ENCODE results near the gene CDC42BPA. TPM values are rescaled to one million over a fixed set of nuclear protein-coding genes. Genes with fewer than 3 reads are reported as not detected.
A peak's percentile ranks its signal among the peaks of the same experiment; 100 is the strongest.

The CDC42BPA gene
- total and polyA plus RNA-seq, 2 donors (not counting 1 experiment from before 2014, with no cell fraction given), result 26.4 to 77.1 TPM

DNA sequence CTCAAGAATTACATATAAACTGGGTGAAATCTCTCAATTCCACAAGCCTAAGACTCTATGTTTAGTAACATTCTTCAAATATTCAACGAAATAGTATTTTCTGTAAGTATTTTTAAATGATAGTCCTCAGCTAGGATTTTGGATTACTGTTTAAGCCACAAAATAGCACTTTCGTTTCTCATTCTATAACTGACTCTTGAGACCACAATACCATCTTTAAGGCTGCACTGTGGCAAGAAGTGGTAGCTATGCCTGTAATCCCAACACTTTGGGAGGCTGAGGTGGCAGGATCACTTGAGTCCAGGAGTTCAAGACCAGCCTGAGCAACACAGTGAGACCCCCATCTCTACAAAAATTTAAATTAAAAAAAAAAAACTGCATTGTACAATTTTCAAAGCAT, 126.7 kb downstream of the CDC42BPA start:
- no peaks in the 10 kb centered on the region for H4K20me1 ChIP-seq (ENCODE audit: control insufficient read depth, extremely low read depth, insufficient read depth, low read length)
- DNase-seq (ENCODE audit: low read depth in 2 of 2), result no peak
- peaks cover 2% of the 10 kb centered on the region for H3K4me1 ChIP-seq (ENCODE audit: control insufficient read depth, extremely low read depth, insufficient read depth, low read length)
- H2AFZ ChIP-seq (ENCODE audit: low read length), result no peak overlapping the region
- peak overlapping the region; percentile 37 for H3K27ac ChIP-seq (ENCODE audit: insufficient read depth, low read length)
- no peaks in the 10 kb centered on the region for H3K9me3 ChIP-seq (ENCODE audit: control insufficient read depth, insufficient read depth, low read depth, low read length)
- H3K4me3 ChIP-seq (replicated peaks in 1 of 4; ENCODE audit: control extremely low read depth in 1 of 4, insufficient read depth in 1 of 4, low read depth in 3 of 4, low read length in 4 of 4), result no peak overlapping the region
- H3K36me3 ChIP-seq (ENCODE audit: control insufficient read depth, insufficient read depth, low read length), result no peaks in the 10 kb centered on the region
- peaks cover 3% of the 10 kb centered on the region for H3K79me2 ChIP-seq (ENCODE audit: control insufficient read depth, insufficient read depth, low read length)
- no peak for TF ChIP-seq EZH2 (IDR thresholded peaks at IDR 0.05; ENCODE audit: low read length, missing control alignments)
- TF ChIP-seq, protein P1, sequence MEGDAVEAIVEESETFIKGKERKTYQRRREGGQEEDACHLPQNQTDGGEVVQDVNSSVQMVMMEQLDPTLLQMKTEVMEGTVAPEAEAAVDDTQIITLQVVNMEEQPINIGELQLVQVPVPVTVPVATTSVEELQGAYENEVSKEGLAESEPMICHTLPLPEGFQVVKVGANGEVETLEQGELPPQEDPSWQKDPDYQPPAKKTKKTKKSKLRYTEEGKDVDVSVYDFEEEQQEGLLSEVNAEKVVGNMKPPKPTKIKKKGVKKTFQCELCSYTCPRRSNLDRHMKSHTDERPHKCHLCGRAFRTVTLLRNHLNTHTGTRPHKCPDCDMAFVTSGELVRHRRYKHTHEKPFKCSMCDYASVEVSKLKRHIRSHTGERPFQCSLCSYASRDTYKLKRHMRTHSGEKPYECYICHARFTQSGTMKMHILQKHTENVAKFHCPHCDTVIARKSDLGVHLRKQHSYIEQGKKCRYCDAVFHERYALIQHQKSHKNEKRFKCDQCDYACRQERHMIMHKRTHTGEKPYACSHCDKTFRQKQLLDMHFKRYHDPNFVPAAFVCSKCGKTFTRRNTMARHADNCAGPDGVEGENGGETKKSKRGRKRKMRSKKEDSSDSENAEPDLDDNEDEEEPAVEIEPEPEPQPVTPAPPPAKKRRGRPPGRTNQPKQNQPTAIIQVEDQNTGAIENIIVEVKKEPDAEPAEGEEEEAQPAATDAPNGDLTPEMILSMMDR (conservative IDR thresholded peaks at IDR 0.05 in 1 of 2, IDR thresholded peaks at IDR 0.05 in 1 of 2; ENCODE audit: low read depth in 1 of 2, low read length in 2 of 2), result no peak
- peak overlapping the region; percentile 78 for H3K4me2 ChIP-seq (ENCODE audit: extremely low read depth, insufficient read depth, low read length)
- H3K9ac ChIP-seq (ENCODE audit: insufficient read depth, low read length), result no peak overlapping the region
- no peaks in the 10 kb centered on the region for H3K27me3 ChIP-seq (ENCODE audit: control insufficient read depth, insufficient read depth, low read length)

DNA sequence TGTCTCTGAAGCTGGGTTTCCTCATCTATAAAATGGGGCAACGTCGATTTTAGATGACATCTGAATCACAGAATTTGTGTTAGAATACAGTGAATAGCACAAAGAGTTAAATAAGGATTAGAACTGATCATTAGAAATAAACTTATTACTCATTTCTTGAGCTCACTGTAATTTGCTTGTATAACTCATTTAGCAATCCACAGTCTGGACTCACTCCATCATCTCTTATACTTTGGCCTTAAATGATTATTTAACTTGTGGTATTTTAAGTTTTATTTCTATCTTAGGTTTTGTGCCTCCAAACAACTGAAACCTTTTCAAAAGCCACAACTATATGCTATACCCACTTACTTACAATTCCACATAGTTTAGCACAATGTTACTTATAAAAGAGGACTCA, 128.0 kb downstream of the CDC42BPA start:
- TF ChIP-seq, protein P1 (conservative IDR thresholded peaks at IDR 0.05 in 1 of 2, IDR thresholded peaks at IDR 0.05 in 1 of 2; ENCODE audit: low read depth in 1 of 2, low read length in 2 of 2), result no peak
- no peak for TF ChIP-seq EZH2 (IDR thresholded peaks at IDR 0.05; ENCODE audit: low read length, missing control alignments)
- H3K27me3 ChIP-seq (ENCODE audit: control insufficient read depth, insufficient read depth, low read length), result no peaks in the 10 kb centered on the region
- no peak overlapping the region for H3K9ac ChIP-seq (ENCODE audit: insufficient read depth, low read length)
- H4K20me1 ChIP-seq (ENCODE audit: control insufficient read depth, extremely low read depth, insufficient read depth, low read length), result no peaks in the 10 kb centered on the region
- H3K36me3 ChIP-seq (ENCODE audit: control insufficient read depth, insufficient read depth, low read length), result no peaks in the 10 kb centered on the region
- H3K4me1 ChIP-seq (ENCODE audit: control insufficient read depth, extremely low read depth, insufficient read depth, low read length), result peaks cover 2% of the 10 kb centered on the region
- DNase-seq (ENCODE audit: low read depth in 2 of 2), result peak in 1 of 2 donors; percentile 45
- H2AFZ ChIP-seq (ENCODE audit: low read length), result no peak overlapping the region
- no peak overlapping the region for H3K4me2 ChIP-seq (ENCODE audit: extremely low read depth, insufficient read depth, low read length)
- no peaks in the 10 kb centered on the region for H3K9me3 ChIP-seq (ENCODE audit: control insufficient read depth, insufficient read depth, low read depth, low read length)
- H3K27ac ChIP-seq (ENCODE audit: insufficient read depth, low read length), result no peak overlapping the region
- H3K4me3 ChIP-seq (replicated peaks in 1 of 4; ENCODE audit: control extremely low read depth in 1 of 4, insufficient read depth in 1 of 4, low read depth in 3 of 4, low read length in 4 of 4), result no peak overlapping the region
- peaks cover 3% of the 10 kb centered on the region for H3K79me2 ChIP-seq (ENCODE audit: control insufficient read depth, insufficient read depth, low read length)

DNA sequence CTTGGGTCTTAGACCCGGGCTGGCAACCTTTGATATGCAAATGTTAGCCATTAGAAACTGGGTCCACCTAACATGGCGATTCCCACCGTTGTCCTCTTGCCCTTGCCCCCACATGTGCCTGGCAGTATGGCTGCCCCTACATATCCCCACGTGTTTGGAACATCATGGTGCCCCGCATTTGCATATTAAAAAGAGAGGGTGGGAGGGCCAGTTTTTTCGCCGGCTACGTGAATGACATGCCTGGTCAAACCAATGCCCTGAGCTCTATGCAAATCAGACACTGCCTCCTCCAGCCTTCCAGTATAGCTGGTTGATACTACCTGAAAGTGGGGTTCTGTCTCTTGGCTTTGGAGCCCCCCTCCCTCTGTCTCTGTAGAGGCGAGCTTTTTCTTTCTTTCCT, 133.0 kb downstream of the CDC42BPA start:
- H3K4me2 ChIP-seq (ENCODE audit: extremely low read depth, insufficient read depth, low read length), result no peak overlapping the region
- no peak overlapping the region for H3K4me3 ChIP-seq (replicated peaks in 1 of 4; ENCODE audit: control extremely low read depth in 1 of 4, insufficient read depth in 1 of 4, low read depth in 3 of 4, low read length in 4 of 4)
- DNase-seq (ENCODE audit: low read depth in 2 of 2), result no peak
- no peaks in the 10 kb centered on the region for H4K20me1 ChIP-seq (ENCODE audit: control insufficient read depth, extremely low read depth, insufficient read depth, low read length)
- TF ChIP-seq, protein P1 (conservative IDR thresholded peaks at IDR 0.05 in 1 of 2, IDR thresholded peaks at IDR 0.05 in 1 of 2; ENCODE audit: low read depth in 1 of 2, low read length in 2 of 2), result no peak
- TF ChIP-seq EZH2 (IDR thresholded peaks at IDR 0.05; ENCODE audit: low read length, missing control alignments), result no peak
- no peak overlapping the region for H3K27ac ChIP-seq (ENCODE audit: insufficient read depth, low read length)
- no peaks in the 10 kb centered on the region for H3K9me3 ChIP-seq (ENCODE audit: control insufficient read depth, insufficient read depth, low read depth, low read length)
- no peaks in the 10 kb centered on the region for H3K27me3 ChIP-seq (ENCODE audit: control insufficient read depth, insufficient read depth, low read length)
- H3K36me3 ChIP-seq (ENCODE audit: control insufficient read depth, insufficient read depth, low read length), result peaks cover 2% of the 10 kb centered on the region
- H2AFZ ChIP-seq (ENCODE audit: low read length), result no peak overlapping the region
- H3K9ac ChIP-seq (ENCODE audit: insufficient read depth, low read length), result no peak overlapping the region
- H3K79me2 ChIP-seq (ENCODE audit: control insufficient read depth, insufficient read depth, low read length), result peaks cover 3% of the 10 kb centered on the region
- no peaks in the 10 kb centered on the region for H3K4me1 ChIP-seq (ENCODE audit: control insufficient read depth, extremely low read depth, insufficient read depth, low read length)
